ENCODE measurements around the gene MYMX.

Gene MYMX

DNA sequence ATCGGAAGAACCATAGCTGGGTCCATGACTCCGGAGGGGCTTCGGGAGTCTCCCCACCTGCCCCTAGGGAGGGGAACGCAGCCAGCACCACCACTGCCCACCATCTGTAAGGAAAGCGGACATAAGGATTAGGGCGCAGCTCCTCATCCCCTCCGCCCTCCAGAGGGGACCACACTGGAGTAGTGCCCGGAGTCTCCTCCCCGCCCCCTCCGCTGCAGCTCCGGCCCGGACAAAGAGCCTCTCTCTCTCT, 40.0 kb downstream of the MYMX start:
- peak overlapping the region; percentile 65; the same call in 1 of the 2 replicates for H3K27ac ChIP-seq (ENCODE audit: extremely low read depth, low read depth, low read length)
- ChIA-PET POLR2A (interaction anchor here (0.6 to 3.7 kb wide), 21 partner anchors 10 to 650 kb away, joined by 3 to 131 read pairs (median 4); partner anchors contain the start of genes AARS2, HSP90AB1 and SLC29A1), CTCF (interaction anchor here (0.6 to 3.2 kb wide), 39 partner anchors 8 to 1212 kb away, joined by 3 to 36 read pairs (median 5); partner anchors contain the start of genes AARS2 and HSP90AB1)
- H3K4me1 ChIP-seq (ENCODE audit: control insufficient read depth, insufficient read depth, low read length), result no peaks in the 10 kb centered on the region
- peaks cover 10 to 67% of the 10 kb centered on the region in 2 experiments; a peak in 2 of 3 replicates for H3K36me3 ChIP-seq (ENCODE audit: control insufficient read depth in 2 of 2, insufficient read depth in 1 of 2, low read length in 2 of 2)
- no peaks in the 10 kb centered on the region for H3K9me3 ChIP-seq (ENCODE audit: control insufficient read depth, insufficient read depth, low read depth, low read length)
- peak; percentile 47; the same call in 1 of the 2 replicates for TF ChIP-seq ZBTB8A (tag by site-specific recombination; IDR thresholded peaks at IDR 0.05)
- no peak for TF ChIP-seq ZNF843 (tag by site-specific recombination; IDR thresholded peaks at IDR 0.05)
- 0 out of 2 replicates have a peak, but pooled peaks have one; percentile 38 for TF ChIP-seq ZNF366 (tag by site-specific recombination; conservative IDR thresholded peaks at IDR 0.05)
- H3K4me3 ChIP-seq (ENCODE audit: low read depth, low read length), result peak overlapping the region; percentile 82

DNA sequence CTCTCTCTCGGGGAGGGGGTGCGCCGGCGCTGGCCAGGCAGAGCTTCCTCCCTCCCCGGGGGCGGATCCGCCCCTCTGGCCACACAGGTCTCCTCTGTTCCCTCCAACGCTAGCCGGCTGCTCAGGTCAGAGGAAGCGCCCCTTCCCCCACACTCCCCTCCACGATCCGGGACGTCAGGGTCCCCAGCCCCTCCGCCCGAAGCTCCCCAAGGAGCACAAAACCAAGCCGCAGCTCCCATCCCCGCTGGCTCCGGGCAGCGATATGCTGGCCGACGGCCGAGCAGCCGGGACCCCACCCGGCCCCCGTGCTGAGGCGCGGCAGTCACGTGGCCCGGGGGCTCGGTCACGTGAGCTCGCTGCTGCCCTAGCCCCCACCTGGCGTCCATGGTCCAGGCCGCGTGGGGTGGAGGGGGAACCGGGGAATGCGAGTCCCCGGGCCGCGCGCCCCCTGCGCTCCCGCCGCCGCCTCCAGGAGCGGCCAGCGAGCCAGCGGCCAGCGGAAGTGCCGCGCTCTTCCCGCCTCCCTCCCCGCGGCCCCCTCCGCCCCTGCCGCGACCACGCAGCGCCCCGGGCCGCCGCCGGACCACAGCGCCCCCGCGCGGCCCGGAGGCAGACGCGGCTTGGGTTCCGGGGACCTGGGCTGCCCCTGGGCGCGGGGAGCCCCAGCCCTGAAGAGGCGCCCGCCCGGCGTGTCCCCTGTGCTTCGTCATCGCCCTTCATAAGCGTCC, 40.5 kb downstream of the MYMX start, which contains the start of gene SLC35B2:
Gene SLC35B2 (minus strand): TSS at position 504 of the 728 bp plus-strand sequence. CDS start 118 bp downstream, at position 386.
- POLR2A ChIA-PET, result interaction anchor here (0.6 to 3.7 kb wide), 22 partner anchors 11 to 650 kb away, joined by 3 to 131 read pairs (median 4); partner anchors contain the start of genes AARS2, HSP90AB1 and SLC29A1
- no peaks in the 10 kb centered on the region for H3K4me1 ChIP-seq (ENCODE audit: control insufficient read depth, insufficient read depth, low read length)
- TF ChIP-seq ZNF830 (tag by site-specific recombination; IDR thresholded peaks at IDR 0.05; ENCODE audit: low read depth) (no peak), ZNF223 (tag by site-specific recombination; IDR thresholded peaks at IDR 0.05) (no peak), ZNF266 (tag by site-specific recombination; IDR thresholded peaks at IDR 0.05; ENCODE audit: low read depth) (no peak), ZNF561 (tag by site-specific recombination; IDR thresholded peaks at IDR 0.05; ENCODE audit: borderline replicate concordance) (peak; percentile 60; the same call in 1 of the 2 replicates), ZNF843 (tag by site-specific recombination; IDR thresholded peaks at IDR 0.05) (peak; percentile 50; the same call in 1 of the 2 replicates), GLI2 (tag by site-specific recombination; IDR thresholded peaks at IDR 0.05; ENCODE audit: borderline replicate concordance, low read depth) (no peak), MEIS1 (CRISPR knock-in tag; IDR thresholded peaks at IDR 0.05; ENCODE audit: borderline replicate concordance) (no peak), ZNF544 (tag by site-specific recombination; IDR thresholded peaks at IDR 0.05) (no peak), GLIS2 (tag by site-specific recombination; IDR thresholded peaks at IDR 0.05) (peak; percentile 98), ZNF184 (tag by site-specific recombination; IDR thresholded peaks at IDR 0.05) (no peak), ZNF433 (tag by site-specific recombination; IDR thresholded peaks at IDR 0.05; ENCODE audit: low read depth) (no peak), KLF16 (tag by site-specific recombination; IDR thresholded peaks at IDR 0.05) (peak; percentile 97), ZNF624 (tag by site-specific recombination; IDR thresholded peaks at IDR 0.05) (no peak), ZNF23 (tag by site-specific recombination; IDR thresholded peaks at IDR 0.05; ENCODE audit: borderline replicate concordance) (no peak), ZNF302 (tag by site-specific recombination; IDR thresholded peaks at IDR 0.05; ENCODE audit: low read depth) (no peak), SETDB1 (IDR thresholded peaks at IDR 0.05; ENCODE audit: insufficient read length, low read length) (no peak), ZXDB (tag by site-specific recombination; IDR thresholded peaks at IDR 0.05) (no peak; the same call in none of the 2 replicates), ZNF514 (tag by site-specific recombination; IDR thresholded peaks at IDR 0.05) (no peak)
- TF ChIP-seq, protein P1, sequence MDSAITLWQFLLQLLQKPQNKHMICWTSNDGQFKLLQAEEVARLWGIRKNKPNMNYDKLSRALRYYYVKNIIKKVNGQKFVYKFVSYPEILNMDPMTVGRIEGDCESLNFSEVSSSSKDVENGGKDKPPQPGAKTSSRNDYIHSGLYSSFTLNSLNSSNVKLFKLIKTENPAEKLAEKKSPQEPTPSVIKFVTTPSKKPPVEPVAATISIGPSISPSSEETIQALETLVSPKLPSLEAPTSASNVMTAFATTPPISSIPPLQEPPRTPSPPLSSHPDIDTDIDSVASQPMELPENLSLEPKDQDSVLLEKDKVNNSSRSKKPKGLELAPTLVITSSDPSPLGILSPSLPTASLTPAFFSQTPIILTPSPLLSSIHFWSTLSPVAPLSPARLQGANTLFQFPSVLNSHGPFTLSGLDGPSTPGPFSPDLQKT (IDR thresholded peaks at IDR 0.05; ENCODE audit: borderline replicate concordance, low read depth, low read length), result no peak
- TF ChIP-seq, protein P2, sequence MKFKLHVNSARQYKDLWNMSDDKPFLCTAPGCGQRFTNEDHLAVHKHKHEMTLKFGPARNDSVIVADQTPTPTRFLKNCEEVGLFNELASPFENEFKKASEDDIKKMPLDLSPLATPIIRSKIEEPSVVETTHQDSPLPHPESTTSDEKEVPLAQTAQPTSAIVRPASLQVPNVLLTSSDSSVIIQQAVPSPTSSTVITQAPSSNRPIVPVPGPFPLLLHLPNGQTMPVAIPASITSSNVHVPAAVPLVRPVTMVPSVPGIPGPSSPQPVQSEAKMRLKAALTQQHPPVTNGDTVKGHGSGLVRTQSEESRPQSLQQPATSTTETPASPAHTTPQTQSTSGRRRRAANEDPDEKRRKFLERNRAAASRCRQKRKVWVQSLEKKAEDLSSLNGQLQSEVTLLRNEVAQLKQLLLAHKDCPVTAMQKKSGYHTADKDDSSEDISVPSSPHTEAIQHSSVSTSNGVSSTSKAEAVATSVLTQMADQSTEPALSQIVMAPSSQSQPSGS (tag by site-specific recombination; IDR thresholded peaks at IDR 0.05; ENCODE audit: low read depth), result no peak
- TF ChIP-seq, protein P3, sequence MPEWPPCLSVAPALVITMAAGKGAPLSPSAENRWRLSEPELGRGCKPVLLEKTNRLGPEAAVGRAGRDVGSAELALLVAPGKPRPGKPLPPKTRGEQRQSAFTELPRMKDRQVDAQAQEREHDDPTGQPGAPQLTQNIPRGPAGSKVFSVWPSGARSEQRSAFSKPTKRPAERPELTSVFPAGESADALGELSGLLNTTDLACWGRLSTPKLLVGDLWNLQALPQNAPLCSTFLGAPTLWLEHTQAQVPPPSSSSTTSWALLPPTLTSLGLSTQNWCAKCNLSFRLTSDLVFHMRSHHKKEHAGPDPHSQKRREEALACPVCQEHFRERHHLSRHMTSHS (tag by site-specific recombination; IDR thresholded peaks at IDR 0.05), result no peak
- TF ChIP-seq, protein P4, sequence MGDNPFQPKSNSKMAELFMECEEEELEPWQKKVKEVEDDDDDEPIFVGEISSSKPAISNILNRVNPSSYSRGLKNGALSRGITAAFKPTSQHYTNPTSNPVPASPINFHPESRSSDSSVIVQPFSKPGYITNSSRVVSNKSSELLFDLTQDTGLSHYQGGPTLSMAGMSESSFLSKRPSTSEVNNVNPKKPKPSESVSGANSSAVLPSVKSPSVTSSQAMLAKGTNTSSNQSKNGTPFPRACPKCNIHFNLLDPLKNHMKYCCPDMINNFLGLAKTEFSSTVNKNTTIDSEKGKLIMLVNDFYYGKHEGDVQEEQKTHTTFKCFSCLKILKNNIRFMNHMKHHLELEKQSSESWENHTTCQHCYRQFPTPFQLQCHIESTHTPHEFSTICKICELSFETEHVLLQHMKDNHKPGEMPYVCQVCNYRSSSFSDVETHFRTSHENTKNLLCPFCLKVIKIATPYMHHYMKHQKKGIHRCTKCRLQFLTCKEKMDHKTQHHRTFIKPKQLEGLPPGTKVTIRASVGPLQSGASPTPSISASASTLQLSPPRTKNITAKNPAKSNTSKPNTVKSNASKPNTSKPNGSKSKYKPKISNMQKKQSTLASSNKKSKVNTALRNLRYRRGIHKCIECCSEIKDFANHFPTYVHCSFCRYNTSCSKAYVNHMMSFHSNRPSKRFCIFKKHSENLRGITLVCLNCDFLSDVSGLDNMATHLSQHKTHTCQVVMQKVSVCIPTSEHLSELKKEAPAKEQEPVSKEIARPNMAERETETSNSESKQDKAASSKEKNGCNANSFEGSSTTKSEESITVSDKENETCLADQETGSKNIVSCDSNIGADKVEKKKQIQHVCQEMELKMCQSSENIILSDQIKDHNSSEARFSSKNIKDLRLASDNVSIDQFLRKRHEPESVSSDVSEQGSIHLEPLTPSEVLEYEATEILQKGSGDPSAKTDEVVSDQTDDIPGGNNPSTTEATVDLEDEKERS (tag by site-specific recombination; IDR thresholded peaks at IDR 0.05), result no peak
- TF ChIP-seq, protein P5, sequence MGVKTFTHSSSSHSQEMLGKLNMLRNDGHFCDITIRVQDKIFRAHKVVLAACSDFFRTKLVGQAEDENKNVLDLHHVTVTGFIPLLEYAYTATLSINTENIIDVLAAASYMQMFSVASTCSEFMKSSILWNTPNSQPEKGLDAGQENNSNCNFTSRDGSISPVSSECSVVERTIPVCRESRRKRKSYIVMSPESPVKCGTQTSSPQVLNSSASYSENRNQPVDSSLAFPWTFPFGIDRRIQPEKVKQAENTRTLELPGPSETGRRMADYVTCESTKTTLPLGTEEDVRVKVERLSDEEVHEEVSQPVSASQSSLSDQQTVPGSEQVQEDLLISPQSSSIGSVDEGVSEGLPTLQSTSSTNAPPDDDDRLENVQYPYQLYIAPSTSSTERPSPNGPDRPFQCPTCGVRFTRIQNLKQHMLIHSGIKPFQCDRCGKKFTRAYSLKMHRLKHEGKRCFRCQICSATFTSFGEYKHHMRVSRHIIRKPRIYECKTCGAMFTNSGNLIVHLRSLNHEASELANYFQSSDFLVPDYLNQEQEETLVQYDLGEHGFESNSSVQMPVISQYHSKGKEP (tag by site-specific recombination; IDR thresholded peaks at IDR 0.05), result 0 out of 2 replicates have a peak, but pooled peaks have one; percentile 33

More for the DNA sequence above, 40.5 kb downstream of the MYMX start, which contains the start of gene SLC35B2:
- Histone ChIP-seq H3K36me3 (ENCODE audit: control insufficient read depth in 2 of 2, insufficient read depth in 1 of 2, low read length in 2 of 2) (peaks cover 5 to 66% of the 10 kb centered on the region in 2 experiments; a peak in 2 of 3 replicates), H3K27ac (ENCODE audit: extremely low read depth, low read depth, low read length) (peak within 1 kb of the TSS; percentile 65; the same call in 1 of the 2 replicates), H3K9me3 (ENCODE audit: control insufficient read depth, insufficient read depth, low read depth, low read length) (no peaks in the 10 kb centered on the region), H3K4me3 (ENCODE audit: low read depth, low read length) (peak within 1 kb of the TSS; percentile 82)
- CTCF ChIA-PET, result interaction anchor here (0.6 to 3.2 kb wide), 38 partner anchors 7 to 1212 kb away, joined by 3 to 36 read pairs (median 5); partner anchors contain the start of genes AARS2 and HSP90AB1

Measured in HEK293 (cell line).